ENCODE results near the gene BATF2.
"Not testable (repeated sequence)": the region's sequence is repeated elsewhere in the genome, so short reads cannot be mapped to it uniquely, and the experiment has no call there.

GRCh38 chr11:65003968-65004367, 7.2 kb upstream of the BATF2 start:
- TF ChIP-seq, protein P1, sequence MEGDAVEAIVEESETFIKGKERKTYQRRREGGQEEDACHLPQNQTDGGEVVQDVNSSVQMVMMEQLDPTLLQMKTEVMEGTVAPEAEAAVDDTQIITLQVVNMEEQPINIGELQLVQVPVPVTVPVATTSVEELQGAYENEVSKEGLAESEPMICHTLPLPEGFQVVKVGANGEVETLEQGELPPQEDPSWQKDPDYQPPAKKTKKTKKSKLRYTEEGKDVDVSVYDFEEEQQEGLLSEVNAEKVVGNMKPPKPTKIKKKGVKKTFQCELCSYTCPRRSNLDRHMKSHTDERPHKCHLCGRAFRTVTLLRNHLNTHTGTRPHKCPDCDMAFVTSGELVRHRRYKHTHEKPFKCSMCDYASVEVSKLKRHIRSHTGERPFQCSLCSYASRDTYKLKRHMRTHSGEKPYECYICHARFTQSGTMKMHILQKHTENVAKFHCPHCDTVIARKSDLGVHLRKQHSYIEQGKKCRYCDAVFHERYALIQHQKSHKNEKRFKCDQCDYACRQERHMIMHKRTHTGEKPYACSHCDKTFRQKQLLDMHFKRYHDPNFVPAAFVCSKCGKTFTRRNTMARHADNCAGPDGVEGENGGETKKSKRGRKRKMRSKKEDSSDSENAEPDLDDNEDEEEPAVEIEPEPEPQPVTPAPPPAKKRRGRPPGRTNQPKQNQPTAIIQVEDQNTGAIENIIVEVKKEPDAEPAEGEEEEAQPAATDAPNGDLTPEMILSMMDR (IDR thresholded peaks at IDR 0.05): not testable (repeated sequence)
- not testable (repeated sequence) for TF ChIP-seq POLR2A (IDR thresholded peaks at IDR 0.05)
